NCI-H128 (cell line): Measurements from ENCODE around the gene MTHFD2L.
"Not testable (repeated sequence)": the region's sequence is repeated elsewhere in the genome, so short reads cannot be mapped to it uniquely, and the experiment has no call there.

Source experiments
- DNase-seq: peaks from one replicate; lab custom pipeline; 2025; ENCODE audit not compliant: unreplicated experiment; lab: John Stamatoyannopoulos, UW

Gene MTHFD2L

GRCh38 chr4:74157561-74158465 is at the start of gene MTHFD2L:
Gene MTHFD2L, plus strand, starts transcription at chr4:74158118. Its CDS starts 21 bp downstream, at chr4:74158139.
- DNase-seq: peak; percentile 23

GRCh38 chr4:74108457-74109115 is 49.3 kb upstream of the MTHFD2L start:
- no peak for DNase-seq

- no peak for DNase-seq
Measured at GRCh38 chr4:74109116-74109869, 48.6 kb upstream of the MTHFD2L start.

GRCh38 chr4:74109870-74110605 is 47.9 kb upstream of the MTHFD2L start:
- DNase-seq: no peak

GRCh38 chr4:74110670-74111069 is 47.2 kb upstream of the MTHFD2L start:
- no peak for DNase-seq

- no peak for DNase-seq
Measured at GRCh38 chr4:74111306-74111975, 46.5 kb upstream of the MTHFD2L start.

GRCh38 chr4:74111990-74112389 is 45.9 kb upstream of the MTHFD2L start:
- DNase-seq: no peak

GRCh38 chr4:74112399-74113105 is 45.4 kb upstream of the MTHFD2L start:
- no peak for DNase-seq

GRCh38 chr4:74114234-74114633 is 43.7 kb upstream of the MTHFD2L start:
- DNase-seq: no peak

- DNase-seq: no peak
Measured at GRCh38 chr4:74117024-74117534, 40.8 kb upstream of the MTHFD2L start.

GRCh38 chr4:74118600-74119338 is 39.1 kb upstream of the MTHFD2L start:
- no peak for DNase-seq

GRCh38 chr4:74120086-74120485 is 37.8 kb upstream of the MTHFD2L start:
- no peak for DNase-seq

GRCh38 chr4:74121643-74122579 is 36.0 kb upstream of the MTHFD2L start:
- DNase-seq: no peak

GRCh38 chr4:74123065-74123728 is 34.7 kb upstream of the MTHFD2L start:
- peak; percentile 69 for DNase-seq

GRCh38 chr4:74125029-74125428 is 32.9 kb upstream of the MTHFD2L start:
- DNase-seq: no peak

- DNase-seq: no peak
Measured at GRCh38 chr4:74127745-74128144, 30.2 kb upstream of the MTHFD2L start.

GRCh38 chr4:74130843-74131242 is 27.1 kb upstream of the MTHFD2L start:
- DNase-seq: not testable (repeated sequence)
